ENCODE data around the gene SORCS2.

Gene SORCS2

DNA sequence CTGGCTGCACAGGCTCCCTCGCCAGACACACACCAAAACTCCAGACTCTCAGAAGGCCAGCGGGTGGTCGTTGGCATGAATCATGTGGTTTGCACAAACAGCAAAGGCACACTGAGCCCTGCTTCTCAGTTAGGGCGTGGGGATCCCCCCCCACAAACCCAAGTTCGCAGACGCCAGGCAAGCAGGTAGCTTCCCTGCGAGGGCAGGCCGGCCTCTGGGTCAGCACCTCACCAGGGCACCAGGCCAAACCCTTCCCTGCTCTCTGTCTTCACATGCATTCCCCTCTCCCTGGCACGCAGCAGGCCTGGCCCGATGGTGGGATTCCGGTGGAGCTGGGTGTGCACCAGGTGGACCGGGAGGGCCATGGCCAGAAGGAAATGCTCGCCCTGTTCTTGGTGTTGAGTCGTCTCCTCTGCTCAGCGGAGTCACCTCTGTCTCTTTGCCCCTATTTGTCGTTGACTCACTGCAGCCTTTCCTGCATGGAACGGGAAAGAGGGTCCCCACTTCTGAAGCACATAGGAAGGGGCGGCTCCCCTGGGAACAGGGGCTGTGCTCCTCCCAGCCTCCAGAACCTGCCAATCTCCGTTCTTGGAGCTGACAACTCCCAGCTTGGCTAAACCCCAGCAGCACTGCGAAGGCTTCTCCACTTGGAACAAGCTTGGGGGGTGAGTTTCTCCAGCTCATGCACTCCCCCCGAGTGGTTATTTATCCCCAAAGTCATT, 51.4 kb downstream of the SORCS2 start:
- no peak for TF ChIP-seq TAF1 (IDR thresholded peaks at IDR 0.05; ENCODE audit: borderline replicate concordance, insufficient read depth, low read length)
- TF ChIP-seq FOXP2 (optimal IDR thresholded peaks at IDR 0.05; ENCODE audit: borderline replicate concordance, extremely low read depth, extremely low read length, insufficient read depth), result no peak
- no peak for TF ChIP-seq POLR2AphosphoS5 (IDR thresholded peaks at IDR 0.05; ENCODE audit: low read depth, low read length)
- no peak for TF ChIP-seq REST (IDR thresholded peaks at IDR 0.05; ENCODE audit: insufficient read depth in 1 of 2, low read depth in 2 of 2, low read length in 2 of 2)
- TF ChIP-seq SIN3A (IDR thresholded peaks at IDR 0.05; ENCODE audit: borderline replicate concordance, insufficient read depth, low read length), result no peak

DNA sequence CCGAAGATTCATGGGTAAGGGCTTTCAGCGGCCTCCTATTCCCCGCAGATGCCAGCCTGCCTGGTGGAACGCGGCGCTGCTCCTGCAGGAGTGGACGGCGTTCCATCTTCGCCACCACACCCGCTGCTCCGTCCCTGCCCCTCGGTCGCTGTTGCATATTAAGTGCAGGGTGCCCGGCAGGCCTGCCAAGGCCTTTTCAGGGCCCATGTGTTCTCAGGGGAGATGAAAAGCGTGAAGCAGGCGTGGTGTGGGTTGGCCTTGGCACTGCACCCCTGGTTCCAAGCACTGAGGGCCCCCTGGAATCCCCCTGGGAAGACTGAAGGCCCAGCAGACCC, 52.0 kb downstream of the SORCS2 start:
- TF ChIP-seq SIN3A (IDR thresholded peaks at IDR 0.05; ENCODE audit: borderline replicate concordance, insufficient read depth, low read length) (no peak), REST (IDR thresholded peaks at IDR 0.05; ENCODE audit: insufficient read depth in 1 of 2, low read depth in 2 of 2, low read length in 2 of 2) (no peak), FOXP2 (optimal IDR thresholded peaks at IDR 0.05; ENCODE audit: borderline replicate concordance, extremely low read depth, extremely low read length, insufficient read depth) (no peak), TAF1 (IDR thresholded peaks at IDR 0.05; ENCODE audit: borderline replicate concordance, insufficient read depth, low read length) (no peak), POLR2AphosphoS5 (IDR thresholded peaks at IDR 0.05; ENCODE audit: low read depth, low read length) (no peak)

GRCh38 chr4:7244751-7245320, 52.5 kb downstream of the SORCS2 start:
- TF ChIP-seq REST (IDR thresholded peaks at IDR 0.05; ENCODE audit: insufficient read depth in 1 of 2, low read depth in 2 of 2, low read length in 2 of 2) (no peak), POLR2AphosphoS5 (IDR thresholded peaks at IDR 0.05; ENCODE audit: low read depth, low read length) (no peak), FOXP2 (optimal IDR thresholded peaks at IDR 0.05; ENCODE audit: borderline replicate concordance, extremely low read depth, extremely low read length, insufficient read depth) (no peak), TAF1 (IDR thresholded peaks at IDR 0.05; ENCODE audit: borderline replicate concordance, insufficient read depth, low read length) (no peak), SIN3A (IDR thresholded peaks at IDR 0.05; ENCODE audit: borderline replicate concordance, insufficient read depth, low read length) (no peak)

GRCh38 chr4:7247521-7247920, 55.2 kb downstream of the SORCS2 start:
- TF ChIP-seq TAF1 (IDR thresholded peaks at IDR 0.05; ENCODE audit: borderline replicate concordance, insufficient read depth, low read length), result no peak
- no peak for TF ChIP-seq POLR2AphosphoS5 (IDR thresholded peaks at IDR 0.05; ENCODE audit: low read depth, low read length)
- no peak for TF ChIP-seq REST (IDR thresholded peaks at IDR 0.05; ENCODE audit: insufficient read depth in 1 of 2, low read depth in 2 of 2, low read length in 2 of 2)
- no peak for TF ChIP-seq FOXP2 (optimal IDR thresholded peaks at IDR 0.05; ENCODE audit: borderline replicate concordance, extremely low read depth, extremely low read length, insufficient read depth)
- no peak for TF ChIP-seq SIN3A (IDR thresholded peaks at IDR 0.05; ENCODE audit: borderline replicate concordance, insufficient read depth, low read length)

Data from PFSK-1 (cell line).